ENCODE measurements around the gene BCO2. TPM values are rescaled to one million over a fixed set of nuclear protein-coding genes. Genes with fewer than 3 reads are reported as not detected.

BCO2 gene
- 12.5 TPM for total RNA-seq

GRCh38 chr11:112174789-112175598 is at the start of gene BCO2:
BCO2 (plus strand) TSS chr11:112175512; CDS start chr11:112175602, 90 bp downstream.

GRCh38 chr11:112163875-112164685 is 11.2 kb upstream of the BCO2 start, which contains the start of gene IL18:
IL18 (minus strand) TSS chr11:112164094; CDS start chr11:112155053, 9,041 bp downstream.

GRCh38 chr11:112167145-112167544 is 8.2 kb upstream of the BCO2 start, which contains the start of gene TEX12:
TEX12 (plus strand) TSS chr11:112167372; CDS start chr11:112169269, 1,897 bp downstream.

GRCh38 chr11:112226062-112226830 is 50.9 kb downstream of the BCO2 start, which contains the start of gene PTS:
PTS (plus strand) TSS chr11:112226428; CDS start chr11:112226444, 16 bp downstream.

GRCh38 chr11:112260490-112260889 is 85.2 kb downstream of the BCO2 start, which contains the start of gene PLET1:
PLET1 (minus strand) TSS chr11:112260860; CDS start chr11:112260589, 271 bp downstream.

Small RNAs within 50 kb of the gene (small RNA-seq; reads per million reads assigned to genes)
- gene MRPS36P4 (ENCODE audit: low replicate concordance) = not detected

Other genes with a start within 250 kb of the BCO2 start
- gene DIXDC1, start 238.2 kb upstream of the BCO2 start, total RNA-seq = 83.6 TPM
- gene DLAT, start 150.1 kb upstream of the BCO2 start, total RNA-seq = 36.9 TPM
- 2.2 TPM for gene PIH1D2, start 101.5 kb upstream of the BCO2 start, total RNA-seq
- gene NKAPD1, start 101.2 kb upstream of the BCO2 start, total RNA-seq = 32.2 TPM
- 48.8 TPM for gene TIMM8B, start 88.8 kb upstream of the BCO2 start, total RNA-seq
- 67.0 TPM for gene SDHD, start 88.6 kb upstream of the BCO2 start, total RNA-seq
- gene IL18, start 11.4 kb upstream of the BCO2 start, total RNA-seq = not detected
- 2.2 TPM for gene TEX12, start 8.1 kb upstream of the BCO2 start, total RNA-seq
- 41.0 TPM for gene PTS, start 50.9 kb downstream of the BCO2 start, total RNA-seq
- not detected for gene PLET1, start 85.3 kb downstream of the BCO2 start, total RNA-seq

Data from parietal lobe (tissue), 2 donors.